ENCODE measurements around the gene HYDIN.
"Not testable (repeated sequence)": the region's sequence is repeated elsewhere in the genome, so short reads cannot be mapped to it uniquely, and the experiment has no call there.

DNA sequence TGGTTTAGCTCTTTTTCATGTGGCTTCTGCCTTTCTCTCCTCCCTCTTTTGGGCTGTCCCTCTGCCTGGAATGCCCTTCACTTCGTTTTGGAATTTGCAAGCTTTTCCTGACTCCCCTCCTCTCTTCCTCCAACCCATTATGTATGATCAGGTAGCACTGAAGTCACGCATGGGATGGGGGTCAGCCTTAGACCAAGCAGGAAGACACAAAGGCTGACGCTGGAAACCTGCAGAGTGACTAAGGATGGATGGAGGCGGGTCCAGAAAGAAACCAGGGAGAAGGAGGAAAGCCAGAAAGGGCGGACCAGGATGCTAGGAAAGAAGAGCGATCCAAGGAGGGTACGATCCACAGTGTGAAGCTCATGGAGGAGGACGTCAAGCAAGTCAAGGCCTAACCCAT lies 296.8 kb downstream of the HYDIN start:
- TF ChIP-seq, protein P1, sequence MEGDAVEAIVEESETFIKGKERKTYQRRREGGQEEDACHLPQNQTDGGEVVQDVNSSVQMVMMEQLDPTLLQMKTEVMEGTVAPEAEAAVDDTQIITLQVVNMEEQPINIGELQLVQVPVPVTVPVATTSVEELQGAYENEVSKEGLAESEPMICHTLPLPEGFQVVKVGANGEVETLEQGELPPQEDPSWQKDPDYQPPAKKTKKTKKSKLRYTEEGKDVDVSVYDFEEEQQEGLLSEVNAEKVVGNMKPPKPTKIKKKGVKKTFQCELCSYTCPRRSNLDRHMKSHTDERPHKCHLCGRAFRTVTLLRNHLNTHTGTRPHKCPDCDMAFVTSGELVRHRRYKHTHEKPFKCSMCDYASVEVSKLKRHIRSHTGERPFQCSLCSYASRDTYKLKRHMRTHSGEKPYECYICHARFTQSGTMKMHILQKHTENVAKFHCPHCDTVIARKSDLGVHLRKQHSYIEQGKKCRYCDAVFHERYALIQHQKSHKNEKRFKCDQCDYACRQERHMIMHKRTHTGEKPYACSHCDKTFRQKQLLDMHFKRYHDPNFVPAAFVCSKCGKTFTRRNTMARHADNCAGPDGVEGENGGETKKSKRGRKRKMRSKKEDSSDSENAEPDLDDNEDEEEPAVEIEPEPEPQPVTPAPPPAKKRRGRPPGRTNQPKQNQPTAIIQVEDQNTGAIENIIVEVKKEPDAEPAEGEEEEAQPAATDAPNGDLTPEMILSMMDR (IDR thresholded peaks at IDR 0.05; ENCODE audit: low read depth, low read length, missing input control) = not testable (repeated sequence)
- TF ChIP-seq, protein P2, sequence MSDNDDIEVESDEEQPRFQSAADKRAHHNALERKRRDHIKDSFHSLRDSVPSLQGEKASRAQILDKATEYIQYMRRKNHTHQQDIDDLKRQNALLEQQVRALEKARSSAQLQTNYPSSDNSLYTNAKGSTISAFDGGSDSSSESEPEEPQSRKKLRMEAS (IDR thresholded peaks at IDR 0.05) = not testable (repeated sequence)
- TF ChIP-seq, protein P3, sequence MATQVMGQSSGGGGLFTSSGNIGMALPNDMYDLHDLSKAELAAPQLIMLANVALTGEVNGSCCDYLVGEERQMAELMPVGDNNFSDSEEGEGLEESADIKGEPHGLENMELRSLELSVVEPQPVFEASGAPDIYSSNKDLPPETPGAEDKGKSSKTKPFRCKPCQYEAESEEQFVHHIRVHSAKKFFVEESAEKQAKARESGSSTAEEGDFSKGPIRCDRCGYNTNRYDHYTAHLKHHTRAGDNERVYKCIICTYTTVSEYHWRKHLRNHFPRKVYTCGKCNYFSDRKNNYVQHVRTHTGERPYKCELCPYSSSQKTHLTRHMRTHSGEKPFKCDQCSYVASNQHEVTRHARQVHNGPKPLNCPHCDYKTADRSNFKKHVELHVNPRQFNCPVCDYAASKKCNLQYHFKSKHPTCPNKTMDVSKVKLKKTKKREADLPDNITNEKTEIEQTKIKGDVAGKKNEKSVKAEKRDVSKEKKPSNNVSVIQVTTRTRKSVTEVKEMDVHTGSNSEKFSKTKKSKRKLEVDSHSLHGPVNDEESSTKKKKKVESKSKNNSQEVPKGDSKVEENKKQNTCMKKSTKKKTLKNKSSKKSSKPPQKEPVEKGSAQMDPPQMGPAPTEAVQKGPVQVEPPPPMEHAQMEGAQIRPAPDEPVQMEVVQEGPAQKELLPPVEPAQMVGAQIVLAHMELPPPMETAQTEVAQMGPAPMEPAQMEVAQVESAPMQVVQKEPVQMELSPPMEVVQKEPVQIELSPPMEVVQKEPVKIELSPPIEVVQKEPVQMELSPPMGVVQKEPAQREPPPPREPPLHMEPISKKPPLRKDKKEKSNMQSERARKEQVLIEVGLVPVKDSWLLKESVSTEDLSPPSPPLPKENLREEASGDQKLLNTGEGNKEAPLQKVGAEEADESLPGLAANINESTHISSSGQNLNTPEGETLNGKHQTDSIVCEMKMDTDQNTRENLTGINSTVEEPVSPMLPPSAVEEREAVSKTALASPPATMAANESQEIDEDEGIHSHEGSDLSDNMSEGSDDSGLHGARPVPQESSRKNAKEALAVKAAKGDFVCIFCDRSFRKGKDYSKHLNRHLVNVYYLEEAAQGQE (IDR thresholded peaks at IDR 0.05) = not testable (repeated sequence)

Data from liver (tissue), 2 donors.